Keratinocyte (primary cell): ENCODE results near the gene DTWD2. TPM values are rescaled to one million over a fixed set of nuclear protein-coding genes. Genes with fewer than 3 reads are reported as not detected.

ENCODE experiments used
- DNase-seq: peaks from one replicate; pipeline ENCODE4 v3.0.0-alpha.2; 2011; ENCODE audit warnings: low read depth, missing footprints, low spot score
- FAIRE-seq: peaks from 2 replicates; lab custom pipeline; 2011; peaks lifted over from hg19 to GRCh38; lab: Jason Lieb, UNC
- H2AFZ ChIP-seq: 2 replicates; pipeline ENCODE4 v1.6.0; 2012; ENCODE audit warnings: low read length, control low read depth, inconsistent platforms; ENCODE audit not compliant: control insufficient read depth
- H3K27ac ChIP-seq: 2 replicates; pipeline ENCODE4 v1.5.1; 2011; ENCODE audit warnings: low read length; ENCODE audit not compliant: control insufficient read depth, insufficient read depth
- H3K27me3 ChIP-seq: 3 replicates; pipeline ENCODE4 v1.6.0; 2011; ENCODE audit warnings: low read length; ENCODE audit not compliant: control insufficient read depth, insufficient read depth; ENCODE audit errors: extremely low read depth
- H3K36me3 ChIP-seq, 2 experiments: 2 replicates in 1 of 2; 3 replicates in 1 of 2; pipeline ENCODE4 v1.5.1; 2011; ENCODE audit warnings: low read length in 2 of 2, mild to moderate bottlenecking in 1 of 2; ENCODE audit not compliant: control insufficient read depth in 2 of 2, insufficient read depth in 2 of 2; ENCODE audit errors: extremely low read depth in 1 of 2
- H3K4me1 ChIP-seq: 3 replicates; pipeline ENCODE4 v1.5.1; 2011; ENCODE audit warnings: low read length; ENCODE audit not compliant: control insufficient read depth, insufficient read depth; ENCODE audit errors: extremely low read depth
- H3K4me2 ChIP-seq: 3 replicates; pipeline ENCODE4 v1.6.0; 2011; ENCODE audit warnings: low read depth, low read length; ENCODE audit not compliant: control insufficient read depth, insufficient read depth; ENCODE audit errors: extremely low read depth
- H3K4me3 ChIP-seq, 3 experiments: fragments of 200-600 bp in 1 of 3; sonication (generic) in 1 of 3; 2 replicates in 2 of 3; 3 replicates in 1 of 3; pipeline ENCODE4 v1.5.1; 2011 to 2016; ENCODE audit warnings: low read length in 3 of 3, mild to moderate bottlenecking in 3 of 3, control low read depth in 2 of 3, inconsistent platforms in 1 of 3, low read depth in 1 of 3, mixed read lengths in 1 of 3, mixed run types in 1 of 3, moderate library complexity in 1 of 3; ENCODE audit not compliant: control insufficient read depth in 2 of 3, insufficient read depth in 2 of 3; ENCODE audit errors: extremely low read depth in 1 of 3
- H3K79me2 ChIP-seq: 2 replicates; pipeline ENCODE4 v1.6.0; 2012; ENCODE audit warnings: low read length; ENCODE audit not compliant: control insufficient read depth, insufficient read depth
- H3K9ac ChIP-seq: 3 replicates; pipeline ENCODE4 v1.6.0; 2011; ENCODE audit warnings: low read length; ENCODE audit not compliant: control insufficient read depth, insufficient read depth; ENCODE audit errors: extremely low read depth
- H3K9me1 ChIP-seq: 3 replicates; pipeline ENCODE4 v1.6.0; 2011; ENCODE audit warnings: low read length; ENCODE audit not compliant: control insufficient read depth, insufficient read depth; ENCODE audit errors: extremely low read depth
- H3K9me3 ChIP-seq: 2 replicates; pipeline ENCODE4 v1.5.1; 2012; ENCODE audit warnings: low read depth, low read length; ENCODE audit not compliant: control insufficient read depth
- H4K20me1 ChIP-seq: 3 replicates; pipeline ENCODE4 v1.6.0; 2011; ENCODE audit warnings: low read length; ENCODE audit not compliant: control insufficient read depth, insufficient read depth; ENCODE audit errors: extremely low read depth
- EZH2 ChIP-seq: IDR thresholded peaks from one replicate; pipeline ENCODE4 v1.6.1; 2012; ENCODE audit warnings: inconsistent platforms, mild to moderate bottlenecking, low read length, moderate library complexity
- dilution Hi-C: fragments of 300-500 bp; cut with MboI; formaldehyde crosslinking; loops from one replicate; pipeline ENCODE4 v1.7.0; 2020; ENCODE audit warnings: low sequenced_read_pairs; ENCODE audit not compliant: extremely low pct_ligation_motif_present
- polyA plus RNA-seq, 5 experiments: library from polyadenylated mRNA; depleted of rRNA in 3 of 5; stranded (reverse) in 3 of 5; stranded (forward) in 1 of 5; unstranded in 1 of 5; fragments of >200 nt; gene quantifications; 1 replicate in 1 of 5; 2 replicates in 3 of 5; 3 replicates in 1 of 5; pipeline versions ENCODE4 v1.2.1 to v1.2.3, GENCODE V29; 2011 to 2012; ENCODE audit warnings: missing spikeins in 2 of 5, low read depth in 1 of 5, low replicate concordance in 1 of 5
- TF ChIP-seq, protein P1 (sequence below), 3 experiments: IDR thresholded peaks in 1 of 3; conservative IDR thresholded peaks in 1 of 3; optimal IDR thresholded peaks in 1 of 3; 2 replicates in 2 of 3; 3 replicates in 1 of 3; pipeline versions ENCODE3 to v1.5.1; 2011; ENCODE audit warnings: low read length in 3 of 3, mild to moderate bottlenecking in 3 of 3, moderate library complexity in 2 of 3, control low read depth in 1 of 3, inconsistent platforms in 1 of 3; ENCODE audit not compliant: insufficient read depth in 2 of 3; ENCODE audit errors: extremely low read depth in 1 of 3

The DTWD2 gene
- polyA plus RNA-seq, 1 donor (not counting 4 experiments of a cell fraction or from before 2014, with no cell fraction given): 2.9 TPM

- FAIRE-seq (no peak), DNase-seq (no peak)
- H3K27me3 ChIP-seq: no peaks in the 10 kb centered on the region
- H3K4me3 ChIP-seq: no peak overlapping the region
- no peak overlapping the region for H3K9ac ChIP-seq
- H2AFZ ChIP-seq: no peak overlapping the region
- no peaks in the 10 kb centered on the region for H3K36me3 ChIP-seq
- TF ChIP-seq, protein P1, sequence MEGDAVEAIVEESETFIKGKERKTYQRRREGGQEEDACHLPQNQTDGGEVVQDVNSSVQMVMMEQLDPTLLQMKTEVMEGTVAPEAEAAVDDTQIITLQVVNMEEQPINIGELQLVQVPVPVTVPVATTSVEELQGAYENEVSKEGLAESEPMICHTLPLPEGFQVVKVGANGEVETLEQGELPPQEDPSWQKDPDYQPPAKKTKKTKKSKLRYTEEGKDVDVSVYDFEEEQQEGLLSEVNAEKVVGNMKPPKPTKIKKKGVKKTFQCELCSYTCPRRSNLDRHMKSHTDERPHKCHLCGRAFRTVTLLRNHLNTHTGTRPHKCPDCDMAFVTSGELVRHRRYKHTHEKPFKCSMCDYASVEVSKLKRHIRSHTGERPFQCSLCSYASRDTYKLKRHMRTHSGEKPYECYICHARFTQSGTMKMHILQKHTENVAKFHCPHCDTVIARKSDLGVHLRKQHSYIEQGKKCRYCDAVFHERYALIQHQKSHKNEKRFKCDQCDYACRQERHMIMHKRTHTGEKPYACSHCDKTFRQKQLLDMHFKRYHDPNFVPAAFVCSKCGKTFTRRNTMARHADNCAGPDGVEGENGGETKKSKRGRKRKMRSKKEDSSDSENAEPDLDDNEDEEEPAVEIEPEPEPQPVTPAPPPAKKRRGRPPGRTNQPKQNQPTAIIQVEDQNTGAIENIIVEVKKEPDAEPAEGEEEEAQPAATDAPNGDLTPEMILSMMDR (optimal IDR thresholded peaks at IDR 0.05 in 1 of 3, IDR thresholded peaks at IDR 0.05 in 1 of 3, conservative IDR thresholded peaks at IDR 0.05 in 1 of 3; ENCODE audit: extremely low read depth in 1 of 3, insufficient read depth in 2 of 3, low read length in 3 of 3): no peak
- no peak overlapping the region for H3K27ac ChIP-seq
- H3K4me1 ChIP-seq: peaks cover 5% of the 10 kb centered on the region
- no peak overlapping the region for H3K4me2 ChIP-seq
- dilution Hi-C loops: no loop called here
- H3K79me2 ChIP-seq: no peaks in the 10 kb centered on the region
- no peaks in the 10 kb centered on the region for H3K9me3 ChIP-seq
- H4K20me1 ChIP-seq: no peaks in the 10 kb centered on the region
- no peaks in the 10 kb centered on the region for H3K9me1 ChIP-seq
Observed at GRCh38 chr5:119031011-119031886, 42.9 kb upstream of the DTWD2 start.

- Histone ChIP-seq H3K9me3 (no peaks in the 10 kb centered on the region), H2AFZ (no peak overlapping the region), H3K4me2 (no peak overlapping the region), H3K27ac (no peak overlapping the region), H3K4me1 (no peaks in the 10 kb centered on the region), H4K20me1 (no peaks in the 10 kb centered on the region), H3K9me1 (no peaks in the 10 kb centered on the region), H3K36me3 (no peaks in the 10 kb centered on the region), H3K9ac (no peak overlapping the region), H3K27me3 (no peaks in the 10 kb centered on the region), H3K79me2 (no peaks in the 10 kb centered on the region), H3K4me3 (no peak overlapping the region)
- dilution Hi-C loops: no loop called here
- no peak for TF ChIP-seq EZH2
- TF ChIP-seq, protein P1 (optimal IDR thresholded peaks at IDR 0.05 in 1 of 3, IDR thresholded peaks at IDR 0.05 in 1 of 3, conservative IDR thresholded peaks at IDR 0.05 in 1 of 3; ENCODE audit: extremely low read depth in 1 of 3, insufficient read depth in 2 of 3, low read length in 3 of 3): no peak
- no peak for DNase-seq
- FAIRE-seq: no peak
Observed at GRCh38 chr5:119028575-119028974, 40.2 kb upstream of the DTWD2 start.
